T-helper 2 cell treated with Interferon-gamma antibody and Interleukin-4, amounts not matched to agents 5 μg/mL and 100 μg/mL, for 36 hours (primary cell): ENCODE results near the gene TMEM218.
A peak's percentile ranks its signal among the peaks of the same experiment; 100 is the strongest.

Experiments used
- DNase-seq: peaks from one replicate; pipeline ENCODE4 v3.0.0; 2021; ENCODE audit warnings: low spot score
- H3K27ac Mint-ChIP-seq: one replicate; pipeline ENCODE4 v1.8.0; 2021; ENCODE audit warnings: mild to moderate bottlenecking, mixed read lengths
- H3K27me3 Mint-ChIP-seq: one replicate; pipeline ENCODE4 v1.8.0; 2021; ENCODE audit warnings: low read depth, mixed read lengths
- H3K36me3 Mint-ChIP-seq: one replicate; pipeline ENCODE4 v1.8.0; 2021; ENCODE audit warnings: low read depth, mixed read lengths
- H3K4me1 Mint-ChIP-seq: one replicate; pipeline ENCODE4 v1.8.0; 2021; ENCODE audit warnings: low read depth, mixed read lengths
- H3K4me3 Mint-ChIP-seq: one replicate; pipeline ENCODE4 v1.8.0; 2022; ENCODE audit warnings: mild to moderate bottlenecking, moderate library complexity, mixed read lengths
- H3K9me3 Mint-ChIP-seq: one replicate; pipeline ENCODE4 v1.8.0; 2021; ENCODE audit warnings: mixed read lengths

Gene TMEM218

GRCh38 chr11:125117429-125117828, 6.0 kb upstream of the TMEM218 start:
- peaks cover 30% of the 10 kb centered on the region for H3K27me3 Mint-ChIP-seq
- peaks cover under 1% of the 10 kb centered on the region for H3K4me1 Mint-ChIP-seq
- no peak overlapping the region for H3K4me3 Mint-ChIP-seq
- H3K27ac Mint-ChIP-seq = no peak overlapping the region
- peaks cover under 1% of the 10 kb centered on the region for H3K36me3 Mint-ChIP-seq
- peaks cover 2% of the 10 kb centered on the region for H3K9me3 Mint-ChIP-seq
- DNase-seq = no peak

DNA sequence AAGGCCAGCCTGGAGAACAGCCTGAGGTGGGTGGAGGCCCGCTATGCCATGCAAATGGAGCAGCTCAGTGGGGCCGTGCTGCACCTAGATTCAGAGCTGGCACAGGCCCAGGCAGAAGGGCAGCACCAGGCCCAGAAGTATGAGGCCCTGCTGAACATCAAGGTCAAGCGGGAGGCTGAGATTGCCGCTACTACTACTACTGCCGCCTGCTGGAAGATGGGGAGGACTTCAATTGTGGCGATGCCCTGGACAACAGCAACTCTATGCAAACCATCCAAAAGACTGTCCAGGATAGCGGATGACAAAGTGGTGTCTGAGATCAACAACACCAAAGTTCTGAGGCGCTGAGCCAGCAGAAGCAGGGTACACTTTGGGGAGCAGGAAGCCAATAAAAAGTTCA, 3.1 kb upstream of the TMEM218 start:
- Mint-ChIP-seq H3K36me3 (peaks cover 14% of the 10 kb centered on the region), H3K4me3 (no peak overlapping the region), H3K4me1 (peaks cover 17% of the 10 kb centered on the region), H3K27me3 (peaks cover 24% of the 10 kb centered on the region), H3K27ac (no peak overlapping the region), H3K9me3 (peaks cover 8% of the 10 kb centered on the region)
- DNase-seq = no peak

GRCh38 chr11:125112208-125112604, 780 bp upstream of the TMEM218 start:
- Mint-ChIP-seq H3K27ac (peak overlapping the region; percentile 100), H3K27me3 (peaks cover 8% of the 10 kb centered on the region), H3K4me1 (peaks cover 19% of the 10 kb centered on the region), H3K36me3 (peaks cover 16% of the 10 kb centered on the region), H3K9me3 (peaks cover 8% of the 10 kb centered on the region), H3K4me3 (peak overlapping the region; percentile 99)
- DNase-seq = no peak

DNA sequence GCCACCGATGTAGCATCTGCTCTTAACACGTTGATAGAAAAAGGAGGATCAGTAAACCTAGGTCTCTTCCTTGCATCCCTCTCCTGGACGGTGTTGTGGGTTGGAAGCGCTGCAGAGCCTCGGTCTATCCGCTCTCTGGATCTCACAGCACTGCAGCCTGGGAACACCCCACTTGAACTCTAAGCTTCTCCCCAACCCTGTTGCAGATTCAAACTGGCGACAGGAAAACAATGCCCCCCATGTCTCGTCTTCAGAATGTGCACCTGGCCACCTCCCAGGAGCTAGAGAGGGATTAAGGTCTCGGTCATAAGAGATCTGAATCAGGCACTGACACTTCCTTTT, 454 bp downstream of the TMEM218 start:
- Mint-ChIP-seq H3K36me3 (peaks cover 16% of the 10 kb centered on the region), H3K9me3 (peaks cover 8% of the 10 kb centered on the region), H3K4me1 (peaks cover 23% of the 10 kb centered on the region), H3K27ac (peak overlapping the region; percentile 100), H3K27me3 (peaks cover 2% of the 10 kb centered on the region), H3K4me3 (peak overlapping the region; percentile 99)
- peak; percentile 6 for DNase-seq

- no peak for DNase-seq
- Mint-ChIP-seq H3K9me3 (peaks cover 8% of the 10 kb centered on the region), H3K36me3 (peaks cover 16% of the 10 kb centered on the region), H3K27me3 (peaks cover 1% of the 10 kb centered on the region), H3K4me3 (peak overlapping the region; percentile 99), H3K27ac (peak overlapping the region; percentile 100), H3K4me1 (peaks cover 26% of the 10 kb centered on the region)
Observed at GRCh38 chr11:125110506-125110905, 920 bp downstream of the TMEM218 start.

DNA sequence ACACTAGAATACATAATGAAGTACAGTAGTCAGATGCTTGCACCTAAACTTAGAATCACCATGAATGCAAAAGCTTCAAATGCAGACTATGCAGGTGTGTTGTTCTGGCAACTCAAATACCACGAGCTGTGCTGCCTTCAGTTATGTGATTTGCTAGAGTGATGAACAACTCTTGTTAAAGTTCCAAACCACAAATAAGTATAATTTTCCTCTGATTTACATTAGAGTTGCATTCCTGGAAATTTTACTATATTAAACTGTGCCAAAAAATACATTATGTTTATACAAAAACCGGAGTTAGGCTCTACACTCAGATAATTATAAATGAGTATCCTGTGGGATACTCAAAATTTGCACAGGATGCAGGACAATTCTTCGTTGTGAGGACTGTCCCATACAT, 3.0 kb downstream of the TMEM218 start:
- Mint-ChIP-seq H3K27me3 (no peaks in the 10 kb centered on the region), H3K27ac (no peak overlapping the region), H3K4me3 (no peak overlapping the region), H3K36me3 (peaks cover 16% of the 10 kb centered on the region), H3K4me1 (peaks cover 28% of the 10 kb centered on the region), H3K9me3 (peaks cover 8% of the 10 kb centered on the region)
- no peak for DNase-seq

DNA sequence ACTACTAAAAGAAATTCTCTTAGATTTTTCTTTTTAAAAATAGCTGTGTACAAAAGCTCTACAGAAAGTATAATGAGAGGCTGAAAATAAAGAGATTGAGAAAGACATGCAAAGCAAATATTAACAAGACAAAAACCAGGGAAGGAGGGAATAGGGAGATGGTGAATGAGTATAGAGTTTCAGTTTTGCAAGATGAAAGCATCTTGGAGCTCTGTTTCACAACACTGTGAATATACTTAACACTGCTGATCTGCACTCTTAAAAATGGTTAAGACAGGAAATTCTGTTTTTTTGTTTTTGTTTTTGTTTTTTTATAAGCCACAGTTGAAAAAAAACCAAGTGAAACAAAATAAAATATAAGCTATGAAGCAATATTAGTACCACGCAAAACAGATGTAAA, 5.5 kb downstream of the TMEM218 start:
- DNase-seq = no peak
- no peaks in the 10 kb centered on the region for H3K9me3 Mint-ChIP-seq
- H3K36me3 Mint-ChIP-seq = peaks cover 10% of the 10 kb centered on the region
- no peak overlapping the region for H3K4me3 Mint-ChIP-seq
- H3K27ac Mint-ChIP-seq = no peak overlapping the region
- H3K4me1 Mint-ChIP-seq = peaks cover 18% of the 10 kb centered on the region
- no peaks in the 10 kb centered on the region for H3K27me3 Mint-ChIP-seq

GRCh38 chr11:125102510-125102909, 8.9 kb downstream of the TMEM218 start:
- H3K9me3 Mint-ChIP-seq = no peaks in the 10 kb centered on the region
- no peaks in the 10 kb centered on the region for H3K27me3 Mint-ChIP-seq
- no peak overlapping the region for H3K27ac Mint-ChIP-seq
- no peak overlapping the region for H3K4me3 Mint-ChIP-seq
- peaks cover 8% of the 10 kb centered on the region for H3K4me1 Mint-ChIP-seq
- DNase-seq = no peak
- peaks cover 17% of the 10 kb centered on the region for H3K36me3 Mint-ChIP-seq

- Mint-ChIP-seq H3K27ac (no peak overlapping the region), H3K27me3 (no peaks in the 10 kb centered on the region), H3K36me3 (peaks cover 17% of the 10 kb centered on the region), H3K4me3 (no peak overlapping the region), H3K4me1 (peaks cover 8% of the 10 kb centered on the region), H3K9me3 (no peaks in the 10 kb centered on the region)
- DNase-seq = no peak
Observed at GRCh38 chr11:125102025-125102424, 9.4 kb downstream of the TMEM218 start.

- Mint-ChIP-seq H3K27ac (no peak overlapping the region), H3K36me3 (peaks cover 19% of the 10 kb centered on the region), H3K9me3 (no peaks in the 10 kb centered on the region), H3K4me3 (no peak overlapping the region), H3K4me1 (peaks cover 8% of the 10 kb centered on the region), H3K27me3 (no peaks in the 10 kb centered on the region)
- DNase-seq = no peak
Observed at GRCh38 chr11:125101596-125101995, 9.8 kb downstream of the TMEM218 start.

GRCh38 chr11:125100136-125100535, 11.3 kb downstream of the TMEM218 start:
- Mint-ChIP-seq H3K4me1 (no peaks in the 10 kb centered on the region), H3K27me3 (no peaks in the 10 kb centered on the region), H3K4me3 (no peak overlapping the region), H3K36me3 (peaks cover 25% of the 10 kb centered on the region), H3K9me3 (no peaks in the 10 kb centered on the region), H3K27ac (no peak overlapping the region)
- DNase-seq = no peak

- no peak overlapping the region for H3K27ac Mint-ChIP-seq
- H3K36me3 Mint-ChIP-seq = peaks cover 12% of the 10 kb centered on the region
- DNase-seq = no peak
- H3K27me3 Mint-ChIP-seq = no peaks in the 10 kb centered on the region
- no peak overlapping the region for H3K4me3 Mint-ChIP-seq
- no peaks in the 10 kb centered on the region for H3K4me1 Mint-ChIP-seq
- H3K9me3 Mint-ChIP-seq = no peaks in the 10 kb centered on the region
Observed at GRCh38 chr11:125094731-125095130, 16.7 kb downstream of the TMEM218 start.

DNA sequence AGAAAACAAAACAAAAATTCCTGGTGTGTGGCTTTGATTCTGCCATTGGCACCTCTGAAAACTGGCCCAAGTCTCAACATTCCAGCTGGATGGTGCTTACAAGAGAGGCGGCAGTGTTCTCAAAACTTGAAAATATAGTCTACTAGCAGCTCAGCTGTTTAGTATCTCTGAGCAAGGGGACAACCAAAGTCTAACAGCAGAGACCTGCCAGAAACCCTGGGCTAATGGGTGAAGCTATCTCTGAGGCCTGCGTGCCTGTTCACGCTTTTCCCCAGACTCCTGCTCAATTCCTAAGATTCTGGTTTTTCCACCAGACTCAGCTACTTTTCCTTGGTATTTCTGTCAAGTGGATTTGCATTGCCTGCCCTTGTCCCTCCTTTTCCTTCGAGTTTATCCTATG, 17.9 kb downstream of the TMEM218 start:
- no peaks in the 10 kb centered on the region for H3K9me3 Mint-ChIP-seq
- no peaks in the 10 kb centered on the region for H3K4me1 Mint-ChIP-seq
- H3K27me3 Mint-ChIP-seq = no peaks in the 10 kb centered on the region
- no peak overlapping the region for H3K27ac Mint-ChIP-seq
- peaks cover 9% of the 10 kb centered on the region for H3K36me3 Mint-ChIP-seq
- no peak overlapping the region for H3K4me3 Mint-ChIP-seq
- no peak for DNase-seq

DNA sequence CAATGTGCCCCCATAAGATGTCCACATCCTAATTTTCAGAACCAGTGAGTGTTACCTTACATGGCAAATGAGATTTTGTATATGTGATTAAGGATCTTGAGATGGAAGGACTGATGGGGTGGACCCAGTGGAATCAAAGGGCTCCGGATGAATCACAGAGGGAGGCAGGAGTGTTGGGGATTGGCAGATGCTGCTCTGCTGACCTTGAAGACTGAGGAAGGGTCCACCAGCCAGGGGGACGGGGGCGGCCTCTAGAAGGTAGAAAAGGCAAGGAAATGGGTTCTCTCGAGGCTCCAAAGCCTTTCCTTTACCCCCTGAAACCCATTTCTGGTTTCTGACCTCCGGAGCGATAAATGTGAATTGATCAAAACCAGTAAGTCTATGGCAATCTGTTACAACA, 18.8 kb downstream of the TMEM218 start:
- Mint-ChIP-seq H3K9me3 (no peaks in the 10 kb centered on the region), H3K27ac (no peak overlapping the region), H3K4me1 (no peaks in the 10 kb centered on the region), H3K36me3 (peaks cover 7% of the 10 kb centered on the region), H3K27me3 (no peaks in the 10 kb centered on the region), H3K4me3 (no peak overlapping the region)
- no peak for DNase-seq

DNA sequence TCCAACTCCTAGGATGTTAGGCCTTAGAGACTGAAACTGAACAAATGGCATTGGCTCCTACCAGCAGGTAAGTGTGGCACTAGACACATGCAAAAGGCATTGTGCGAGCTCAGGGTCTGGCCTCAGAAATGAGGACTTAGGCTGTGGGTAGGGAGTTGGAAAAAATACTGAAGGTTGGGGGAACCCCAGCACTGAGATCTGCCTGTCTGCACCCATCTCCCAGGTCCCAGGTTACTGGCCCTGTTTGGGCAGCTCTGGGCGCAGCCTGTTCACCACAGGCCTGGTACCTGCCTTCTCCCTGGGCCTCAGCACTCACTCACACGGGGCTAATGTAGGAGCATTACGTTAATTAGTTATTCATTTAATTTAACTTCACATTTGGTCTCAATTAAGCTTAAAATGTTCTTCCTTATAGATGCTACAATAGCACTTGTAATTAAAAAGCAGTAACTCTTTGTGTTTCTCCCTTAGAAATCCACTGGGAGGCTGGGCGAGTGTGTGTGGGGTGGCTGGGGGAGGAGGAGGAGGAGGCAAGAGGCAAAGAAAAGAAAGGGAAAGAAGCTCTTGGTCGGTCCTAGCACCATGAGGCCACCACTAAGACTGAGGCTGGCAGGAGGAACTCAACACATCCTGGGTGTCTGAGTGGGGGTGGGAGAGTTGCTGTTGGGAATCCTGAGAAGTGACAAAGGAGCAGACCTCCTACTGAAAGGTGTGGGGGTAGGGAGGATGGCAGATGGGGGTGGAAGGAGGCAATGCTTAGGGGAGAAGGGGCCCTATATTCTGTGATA, 19.4 kb downstream of the TMEM218 start:
- Mint-ChIP-seq H3K4me1 (no peaks in the 10 kb centered on the region), H3K36me3 (peaks cover 7% of the 10 kb centered on the region), H3K4me3 (no peak overlapping the region), H3K27ac (no peak overlapping the region), H3K27me3 (no peaks in the 10 kb centered on the region), H3K9me3 (no peaks in the 10 kb centered on the region)
- DNase-seq = no peak
